ENCODE results near the gene SHISA9.

The SHISA9 gene

DNA sequence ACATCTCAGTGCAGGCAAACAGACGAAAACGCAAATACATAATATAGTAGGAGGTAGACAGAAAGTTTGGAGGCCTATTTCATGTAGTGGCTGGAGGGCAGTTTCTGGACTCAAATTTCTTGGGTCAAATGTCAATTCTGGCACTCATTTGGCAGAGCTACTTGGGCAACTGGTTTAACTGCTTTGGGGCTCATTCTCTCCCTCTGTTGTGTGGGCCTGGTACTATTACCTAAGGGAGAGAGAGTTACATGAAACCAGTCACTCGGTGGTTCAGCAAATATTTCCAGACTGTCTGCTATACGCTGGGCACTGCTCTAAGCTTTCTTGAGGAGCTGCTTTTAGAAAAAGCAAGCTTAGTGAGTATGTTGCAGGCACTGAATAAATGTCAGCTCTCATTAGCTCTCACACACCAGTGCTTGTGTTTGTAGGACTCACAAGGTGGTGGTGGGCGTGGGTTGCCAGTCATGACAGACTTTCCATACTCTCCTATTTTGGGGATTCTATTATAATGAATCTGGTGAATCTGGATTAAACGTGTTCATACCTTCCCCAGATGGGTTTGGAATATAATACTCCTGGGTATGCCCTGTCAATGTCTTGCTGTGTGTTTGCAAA is 1.8 kb upstream of the SHISA9 start:
- TF ChIP-seq CTCF (conservative IDR thresholded peaks at IDR 0.05; ENCODE audit: low read depth, low read length): no peak
- DNase-seq (ENCODE audit: low read depth): no peak
- H3K4me3 ChIP-seq (ENCODE audit: low read depth, low read length): no peak overlapping the region

- no peak for TF ChIP-seq CTCF (conservative IDR thresholded peaks at IDR 0.05; ENCODE audit: low read depth, low read length)
- DNase-seq (ENCODE audit: low read depth): no peak
- no peak overlapping the region for H3K4me3 ChIP-seq (ENCODE audit: low read depth, low read length)
Observed at GRCh38 chr16:12900156-12900555, 1.2 kb upstream of the SHISA9 start.

GRCh38 chr16:12900599-12901203 is 697 bp upstream of the SHISA9 start:
- no peak for DNase-seq (ENCODE audit: low read depth)
- no peak overlapping the region for H3K4me3 ChIP-seq (ENCODE audit: low read depth, low read length)
- no peak for TF ChIP-seq CTCF (conservative IDR thresholded peaks at IDR 0.05; ENCODE audit: low read depth, low read length)

- TF ChIP-seq CTCF (conservative IDR thresholded peaks at IDR 0.05; ENCODE audit: low read depth, low read length): no peak
- peak; percentile 1 for DNase-seq (ENCODE audit: low read depth)
- no peak overlapping the region for H3K4me3 ChIP-seq (ENCODE audit: low read depth, low read length)
Observed at GRCh38 chr16:12901204-12901596, 198 bp upstream of the SHISA9 start.

DNA sequence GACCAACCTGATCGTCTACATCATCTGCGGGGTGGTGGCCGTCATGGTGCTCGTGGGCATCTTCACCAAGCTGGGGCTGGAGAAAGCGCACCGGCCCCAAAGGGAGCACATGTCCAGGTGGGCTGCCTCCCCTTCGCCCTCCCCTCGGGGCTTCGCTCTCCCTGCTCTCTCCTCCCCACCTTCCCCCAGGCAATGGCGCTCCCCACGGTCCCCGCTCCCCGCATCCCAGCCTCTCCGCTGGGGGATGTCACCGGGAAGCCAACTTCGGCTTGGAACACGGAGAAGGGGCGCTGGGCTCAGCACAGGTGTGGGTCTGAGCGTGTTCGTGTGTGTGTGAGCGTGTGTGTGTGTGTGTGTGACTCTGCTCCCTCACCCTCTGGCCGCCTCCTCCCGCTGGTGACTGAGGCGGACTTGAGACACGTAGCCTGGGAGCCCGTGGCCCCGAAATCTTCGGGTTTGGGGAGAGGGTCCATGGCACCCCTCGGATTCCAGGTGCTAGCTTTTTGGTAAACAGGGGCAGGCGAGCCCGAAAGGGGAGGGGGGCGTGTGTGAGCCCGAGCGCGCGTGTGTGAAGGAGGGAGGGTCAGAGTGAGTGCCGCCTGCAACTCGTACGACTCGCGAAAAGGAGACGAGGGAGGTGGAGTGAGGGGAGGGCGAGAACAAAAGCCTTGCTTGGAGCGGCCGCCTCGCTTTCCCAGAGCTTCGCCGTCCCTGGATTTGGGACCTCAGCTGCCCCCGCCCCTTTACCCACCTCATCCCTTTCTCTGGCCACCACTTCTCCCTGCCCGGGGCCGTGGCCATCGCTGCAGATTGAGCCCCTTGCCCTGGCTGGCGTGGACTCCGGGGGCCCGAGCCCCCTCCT is 1.3 kb downstream of the SHISA9 start:
- DNase-seq (ENCODE audit: low read depth): no peak
- H3K4me3 ChIP-seq (ENCODE audit: low read depth, low read length): no peak overlapping the region
- no peak for TF ChIP-seq CTCF (conservative IDR thresholded peaks at IDR 0.05; ENCODE audit: low read depth, low read length)

DNA sequence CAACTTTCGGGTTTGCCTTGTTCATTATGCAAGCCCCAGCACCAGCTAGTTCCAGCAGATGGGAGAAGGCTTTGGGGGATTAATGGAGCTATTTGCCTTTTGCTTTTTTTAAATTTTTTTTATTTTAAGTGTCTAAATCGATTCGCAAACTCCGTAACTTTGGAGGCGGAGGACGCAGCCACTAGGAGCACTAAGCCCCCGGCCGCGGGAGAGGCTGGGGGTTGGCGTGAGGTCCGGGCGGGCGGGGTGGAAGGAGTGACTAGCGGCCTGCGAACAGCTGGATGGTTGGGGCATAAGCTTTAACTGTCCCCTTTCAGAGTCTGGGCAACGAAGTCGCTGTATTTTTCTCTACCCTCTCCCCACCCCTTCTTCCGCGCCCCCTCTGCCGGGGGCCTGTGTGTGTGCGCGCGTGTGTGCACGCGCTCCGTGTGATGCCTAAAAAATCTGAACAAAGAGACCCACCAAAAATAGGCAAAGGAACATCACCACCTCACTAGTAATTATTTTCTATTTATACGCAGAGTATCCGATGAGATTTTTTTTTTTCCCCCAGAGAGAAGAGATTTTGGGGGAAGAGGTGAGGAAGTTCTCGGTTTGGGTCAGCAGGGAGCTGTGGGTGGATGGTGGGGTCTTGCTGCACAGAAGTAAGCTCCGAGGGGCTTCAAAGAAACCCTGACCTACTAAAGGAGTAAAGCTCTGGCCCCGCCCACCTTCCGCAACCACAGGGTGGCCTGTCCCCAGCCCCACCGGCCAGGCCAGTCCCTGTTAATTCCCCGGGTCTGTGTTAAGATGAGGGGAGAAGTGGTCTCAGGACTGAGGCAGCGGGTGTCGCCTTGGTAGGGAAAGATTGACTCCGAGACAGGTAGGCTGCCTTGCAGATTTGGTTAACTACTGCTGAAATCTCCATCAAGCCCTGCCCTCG is 2.3 kb downstream of the SHISA9 start:
- H3K4me3 ChIP-seq (ENCODE audit: low read depth, low read length): no peak overlapping the region
- TF ChIP-seq CTCF (conservative IDR thresholded peaks at IDR 0.05; ENCODE audit: low read depth, low read length): no peak
- DNase-seq (ENCODE audit: low read depth): no peak

All from choroid plexus epithelial cell (primary cell).